HG02870 (cell line): ENCODE measurements around the gene SUCLG2.

Experiments
- ATAC-seq: cut with Tn5 transposase; IDR thresholded peaks from one replicate; pipeline ENCODE4 v1.9.1; 2021; ENCODE audit warnings: mild to moderate bottlenecking, moderate library complexity; ENCODE audit not compliant: unreplicated experiment

The SUCLG2 gene

DNA sequence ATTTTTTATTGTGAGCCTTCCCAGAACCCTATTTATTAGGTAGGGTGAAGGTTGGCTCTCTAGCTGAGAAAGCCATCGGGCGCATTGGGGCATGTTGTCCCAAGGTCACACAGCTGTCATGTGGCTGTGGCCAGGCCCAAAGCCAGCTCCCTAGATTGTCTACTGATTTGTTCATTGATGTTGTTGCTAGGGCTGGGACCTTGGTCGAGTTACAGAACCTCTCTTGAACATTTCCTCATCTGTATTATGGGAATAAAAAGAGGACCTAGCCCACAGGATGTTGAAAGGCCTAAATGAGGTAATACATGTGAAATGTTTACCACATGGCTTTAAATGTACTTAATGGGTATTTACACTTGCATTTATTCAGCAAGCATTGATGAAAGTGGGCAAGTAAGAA, 252.5 kb downstream of the SUCLG2 start:
- ATAC-seq, result no peak

DNA sequence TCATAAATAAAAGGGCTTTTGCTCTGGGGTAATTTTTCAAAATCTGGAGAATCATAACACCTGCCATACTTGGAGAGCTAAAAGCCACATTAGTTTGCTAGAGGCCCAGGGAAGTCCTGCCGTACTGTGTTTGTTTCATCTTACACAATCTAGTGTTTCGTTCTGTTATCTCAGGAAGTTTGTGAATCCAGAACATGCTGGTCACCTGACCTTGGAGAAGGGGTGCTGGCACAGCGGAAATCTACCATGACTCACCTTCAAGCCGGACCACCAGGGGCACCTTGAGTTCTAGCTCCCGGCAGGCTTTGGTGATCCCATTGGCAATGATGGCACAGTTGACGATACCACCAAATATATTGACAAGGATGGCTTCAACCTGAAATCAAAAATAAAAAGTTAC, 253.9 kb downstream of the SUCLG2 start:
- no peak for ATAC-seq

- ATAC-seq, result peak; percentile 94
Observed at GRCh38 chr3:67389176-67389575, 265.2 kb downstream of the SUCLG2 start.

- peak; percentile 3 for ATAC-seq
Observed at GRCh38 chr3:67388738-67389137, 265.7 kb downstream of the SUCLG2 start.

GRCh38 chr3:67386451-67386850, 268.0 kb downstream of the SUCLG2 start:
- ATAC-seq, result no peak

DNA sequence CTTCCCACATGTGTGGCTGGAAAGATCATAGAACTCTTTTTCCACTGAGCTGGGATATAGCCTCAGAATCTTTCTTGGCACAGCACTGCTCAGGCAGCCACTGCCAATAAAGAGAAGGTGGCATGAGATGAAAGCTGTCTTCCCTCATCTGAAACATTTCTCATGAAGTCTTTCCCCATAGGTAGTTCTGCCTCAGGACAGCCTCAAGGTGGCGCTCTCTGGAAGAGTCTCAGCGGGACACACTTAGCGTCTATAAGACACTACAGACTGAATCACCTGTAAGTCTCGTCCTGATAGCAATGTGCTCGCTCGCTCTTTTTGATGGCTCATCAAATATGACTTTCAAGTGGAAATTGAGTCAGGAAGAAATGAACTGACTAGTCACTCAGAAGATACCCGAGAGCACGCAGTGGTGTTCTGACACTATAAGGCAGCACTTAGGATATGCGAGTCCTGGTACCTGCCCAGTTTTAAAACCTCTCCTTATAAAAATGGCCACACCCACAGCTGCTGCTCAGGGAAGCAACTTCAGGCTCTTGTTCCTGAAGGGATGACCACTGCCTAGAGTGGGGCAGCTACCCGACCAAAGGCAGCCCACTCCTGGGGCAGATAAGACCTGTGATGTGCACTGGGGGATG, 269.5 kb downstream of the SUCLG2 start:
- no peak for ATAC-seq

- ATAC-seq, result no peak
Observed at GRCh38 chr3:67384016-67384415, 270.4 kb downstream of the SUCLG2 start.

- no peak for ATAC-seq
Observed at GRCh38 chr3:67383379-67383778, 271.0 kb downstream of the SUCLG2 start.

GRCh38 chr3:67382536-67382935, 271.9 kb downstream of the SUCLG2 start:
- ATAC-seq, result no peak

DNA sequence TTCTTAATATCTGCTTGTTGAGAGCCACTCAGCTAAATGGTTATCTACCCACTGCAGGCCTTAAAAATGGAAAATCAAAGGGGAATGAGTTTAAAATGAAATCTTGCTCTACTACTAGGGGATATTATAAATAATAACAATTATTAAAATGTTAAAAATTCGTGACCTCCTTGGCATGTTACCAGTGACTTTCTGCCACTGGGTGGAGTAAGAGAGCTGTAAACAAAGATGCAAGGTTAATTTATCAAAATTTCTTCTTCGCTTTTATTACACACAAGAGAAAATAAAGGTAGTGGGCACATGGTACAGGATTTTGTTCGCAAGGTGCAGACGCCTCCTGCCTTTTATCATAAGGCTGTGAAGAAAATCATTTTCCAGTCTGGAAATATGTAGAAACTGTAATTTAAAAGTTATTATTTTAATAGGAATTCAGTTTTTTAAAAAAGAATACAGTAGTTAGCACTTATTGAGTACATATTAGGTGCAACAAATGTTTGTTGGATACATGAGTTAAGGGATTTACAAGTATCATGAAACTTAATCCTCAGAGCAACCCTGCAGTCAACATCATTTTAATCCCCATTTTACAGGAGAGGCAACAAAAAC, 272.6 kb downstream of the SUCLG2 start:
- no peak for ATAC-seq

GRCh38 chr3:67380118-67380517, 274.3 kb downstream of the SUCLG2 start:
- no peak for ATAC-seq

DNA sequence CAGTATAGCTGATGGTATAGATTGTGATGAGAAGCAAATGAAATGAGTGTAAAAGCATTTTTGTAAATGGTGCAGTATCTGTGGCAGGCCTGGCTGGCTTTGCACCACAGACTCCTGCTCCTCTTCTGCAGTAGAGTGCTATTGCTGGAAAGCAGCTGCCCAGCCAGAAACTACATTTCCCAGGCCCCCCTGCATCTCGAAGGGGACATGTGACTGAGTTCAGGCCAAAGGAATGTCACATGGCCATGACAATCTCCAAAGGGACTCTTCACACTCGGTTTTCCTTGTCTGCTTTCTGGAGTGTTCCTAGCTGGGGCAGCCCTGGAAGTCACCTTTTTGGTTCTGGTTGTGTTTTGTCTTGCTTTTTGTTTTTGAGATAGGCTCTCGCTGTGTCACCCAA, 277.1 kb downstream of the SUCLG2 start:
- no peak for ATAC-seq

DNA sequence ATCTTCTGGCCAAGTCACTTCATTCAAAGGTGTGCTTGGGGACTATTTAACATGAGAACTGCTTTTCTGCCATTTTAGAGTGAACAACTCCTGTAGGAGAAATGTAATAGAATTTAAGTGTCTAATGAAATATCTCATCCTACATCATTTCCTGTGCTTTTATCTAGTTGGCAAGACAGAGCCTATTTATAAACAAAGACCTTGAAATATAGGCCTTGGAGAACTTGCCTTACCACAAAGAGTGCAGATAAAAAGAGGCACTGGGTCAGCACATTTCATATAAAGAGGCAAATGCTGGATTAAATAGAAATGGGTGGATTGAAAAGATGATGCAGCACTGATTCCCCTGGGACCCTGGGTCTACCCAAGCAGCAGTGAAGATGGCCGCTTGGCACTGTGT, 278.0 kb downstream of the SUCLG2 start:
- no peak for ATAC-seq

- ATAC-seq, result no peak
Observed at GRCh38 chr3:67375976-67376375, 278.4 kb downstream of the SUCLG2 start.

DNA sequence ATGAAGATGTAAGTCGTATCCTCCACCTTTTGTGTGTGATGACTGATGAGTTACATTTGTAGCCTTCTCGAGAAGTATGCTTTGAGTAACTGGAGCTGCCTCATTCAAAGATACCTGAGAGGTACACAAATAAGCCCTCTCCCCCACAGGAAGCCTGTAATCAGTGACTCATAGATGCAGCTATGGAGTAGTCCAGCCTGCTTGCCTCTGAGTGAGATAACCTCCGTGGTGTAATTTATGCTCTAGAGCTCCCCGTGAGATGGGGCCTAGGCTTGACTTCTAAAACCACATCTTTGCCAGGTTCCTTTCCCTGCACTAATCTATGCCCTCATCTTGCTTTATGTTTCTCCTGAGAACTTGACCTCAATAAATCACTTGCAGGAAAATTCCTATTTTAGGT, 291.7 kb downstream of the SUCLG2 start:
- ATAC-seq, result no peak

DNA sequence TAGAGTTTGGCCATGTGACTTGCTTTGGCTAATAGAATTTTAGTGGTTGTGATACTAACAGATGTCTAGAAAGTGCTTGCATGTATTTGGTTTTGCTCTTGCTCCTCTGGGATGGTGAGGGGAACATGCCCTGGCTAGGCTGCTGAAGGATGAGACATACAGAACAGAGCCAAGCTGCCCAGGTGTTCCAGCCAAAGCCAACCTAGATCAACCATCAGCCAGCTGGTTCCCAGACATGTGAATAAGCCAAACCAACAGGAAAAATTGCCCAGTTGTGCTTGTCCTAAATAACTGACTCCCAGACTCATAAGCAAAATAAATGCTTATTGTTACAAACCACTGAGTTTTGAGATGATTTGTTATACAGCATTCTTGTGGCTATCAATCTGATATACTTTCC, 292.6 kb downstream of the SUCLG2 start:
- ATAC-seq, result no peak

GRCh38 chr3:67361323-67361722, 293.1 kb downstream of the SUCLG2 start:
- no peak for ATAC-seq

DNA sequence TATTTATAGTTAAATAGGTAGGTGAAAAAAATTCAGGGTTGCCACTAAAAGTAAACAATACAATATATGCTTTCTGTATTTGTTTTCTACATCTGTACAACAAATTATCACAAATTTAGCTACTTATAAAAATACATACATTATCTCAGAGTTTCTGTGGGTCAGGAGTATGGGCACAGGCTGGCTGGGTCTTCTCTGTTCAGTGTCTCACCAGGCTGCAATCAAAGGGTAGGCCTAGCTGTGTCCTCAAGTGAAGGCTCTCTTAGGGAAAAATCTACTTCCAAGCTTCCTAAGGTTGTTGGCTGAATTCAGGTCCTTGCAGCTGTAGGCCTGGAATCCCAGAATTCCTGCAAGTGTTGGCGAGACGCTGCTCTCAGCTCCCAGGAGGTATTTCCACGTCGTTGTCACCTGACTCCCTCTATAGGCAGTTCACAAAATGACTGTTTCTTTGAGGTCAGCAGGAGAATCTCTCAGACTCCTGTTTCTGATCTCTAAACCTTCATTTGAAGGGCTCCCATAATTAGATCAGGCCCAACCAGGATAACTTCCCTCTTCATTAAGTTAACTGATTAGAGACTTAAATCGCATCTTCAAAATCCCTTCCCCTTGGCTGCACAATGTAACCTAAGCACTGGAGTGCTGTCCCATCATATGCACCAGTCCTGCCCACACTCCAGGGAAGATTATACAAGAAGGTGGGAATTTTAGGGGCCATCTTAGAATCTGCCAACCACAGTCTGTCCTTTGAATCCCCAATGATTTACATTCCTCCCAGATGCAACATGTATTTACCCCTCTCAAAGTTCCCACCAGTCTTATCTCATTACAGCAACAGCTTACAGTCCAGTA, 296.6 kb downstream of the SUCLG2 start:
- ATAC-seq, result peak; percentile 80

- ATAC-seq, result peak; percentile 93
Observed at GRCh38 chr3:67349551-67350174, 304.7 kb downstream of the SUCLG2 start.

- no peak for ATAC-seq
Observed at GRCh38 chr3:67346081-67346480, 308.3 kb downstream of the SUCLG2 start.

GRCh38 chr3:67335813-67336212, 318.6 kb downstream of the SUCLG2 start:
- ATAC-seq, result no peak

DNA sequence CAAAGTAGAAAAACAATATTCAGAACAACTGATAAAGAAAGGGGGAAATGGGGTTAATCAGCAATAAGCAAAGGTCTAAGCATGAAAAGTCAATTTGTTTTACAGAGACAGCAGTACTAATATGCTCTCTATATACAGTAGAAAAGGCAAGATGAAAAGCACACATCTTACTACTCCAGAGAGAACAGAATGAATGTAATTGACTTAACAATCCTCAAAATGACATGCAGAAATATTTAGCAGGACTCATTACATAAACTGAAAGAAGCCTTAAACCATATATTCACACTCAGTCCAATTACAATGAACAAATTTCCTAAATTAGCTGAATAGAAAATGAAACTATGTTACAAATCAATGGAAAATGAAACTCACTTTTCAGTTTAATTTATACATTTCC, 319.8 kb downstream of the SUCLG2 start:
- ATAC-seq, result no peak
